GM21360 (cell line): Measurements from ENCODE around the gene MICAL3.
"Not testable (repeated sequence)": the region's sequence is repeated elsewhere in the genome, so short reads cannot be mapped to it uniquely, and the experiment has no call there.

Experiments
- ATAC-seq: cut with Tn5 transposase; IDR thresholded peaks from one replicate; pipeline ENCODE4 v1.9.1; 2021; ENCODE audit warnings: mild to moderate bottlenecking, moderate library complexity; ENCODE audit not compliant: unreplicated experiment

MICAL3 gene

GRCh38 chr22:17939011-17939410, 85.3 kb downstream of the MICAL3 start:
- no peak for ATAC-seq

GRCh38 chr22:17938484-17938924, 85.9 kb downstream of the MICAL3 start:
- no peak for ATAC-seq

- ATAC-seq, result not testable (repeated sequence)
These were observed 91.9 kb downstream of the MICAL3 start for GRCh38 chr22:17932457-17932856.

GRCh38 chr22:17931400-17931825, 92.9 kb downstream of the MICAL3 start:
- no peak for ATAC-seq

GRCh38 chr22:17930455-17931313, 93.7 kb downstream of the MICAL3 start:
- no peak for ATAC-seq

GRCh38 chr22:17929909-17930308, 94.5 kb downstream of the MICAL3 start:
- ATAC-seq, result no peak

- ATAC-seq, result no peak
These were observed 96.0 kb downstream of the MICAL3 start for GRCh38 chr22:17928391-17928790.

- no peak for ATAC-seq
These were observed 97.3 kb downstream of the MICAL3 start for GRCh38 chr22:17927062-17927461.

GRCh38 chr22:17926516-17926915, 97.8 kb downstream of the MICAL3 start:
- ATAC-seq, result no peak

- no peak for ATAC-seq
These were observed 98.9 kb downstream of the MICAL3 start for GRCh38 chr22:17925431-17925841.

GRCh38 chr22:17924735-17925364, 99.5 kb downstream of the MICAL3 start:
- ATAC-seq, result no peak

- ATAC-seq, result no peak
These were observed 100.3 kb downstream of the MICAL3 start for GRCh38 chr22:17924076-17924475.

- ATAC-seq, result no peak
These were observed 101.1 kb downstream of the MICAL3 start for GRCh38 chr22:17922925-17923903.

- no peak for ATAC-seq
These were observed 102.2 kb downstream of the MICAL3 start for GRCh38 chr22:17921871-17922821.

- ATAC-seq, result no peak
These were observed 103.2 kb downstream of the MICAL3 start for GRCh38 chr22:17920992-17921650.

GRCh38 chr22:17920145-17920605, 104.2 kb downstream of the MICAL3 start:
- ATAC-seq, result no peak

- ATAC-seq, result no peak
These were observed 104.9 kb downstream of the MICAL3 start for GRCh38 chr22:17919276-17920144.

- ATAC-seq, result no peak
These were observed 105.5 kb downstream of the MICAL3 start for GRCh38 chr22:17918840-17919239.
